Spinal cord (tissue), 10 donors: ENCODE data around the gene CDIP1. TPM values are rescaled to one million over a fixed set of nuclear protein-coding genes. Genes with fewer than 3 reads are reported as not detected.

ENCODE experiments used
- DNase-seq, 6 donors: peaks; one replicate each; pipeline versions ENCODE4 v3.0.0 to v3.0.0-alpha.2; 2013 to 2015; ENCODE audit warnings: low spot score in 6 of 6, low read depth in 4 of 6
- H3K27ac ChIP-seq: one replicate; pipeline ENCODE4 v1.5.1; 2013; ENCODE audit warnings: low read depth, low read length, control low read depth
- H3K27me3 ChIP-seq: one replicate; pipeline ENCODE4 v1.6.1; 2013; ENCODE audit warnings: low read length; ENCODE audit not compliant: control insufficient read depth, insufficient read depth
- H3K36me3 ChIP-seq: one replicate; pipeline ENCODE4 v1.6.1; 2013; ENCODE audit warnings: low read length; ENCODE audit not compliant: control insufficient read depth, insufficient read depth
- H3K4me1 ChIP-seq: one replicate; pipeline ENCODE4 v1.6.1; 2013; ENCODE audit warnings: low read length; ENCODE audit not compliant: control insufficient read depth, insufficient read depth
- H3K4me3 ChIP-seq: one replicate; pipeline ENCODE4 v1.5.1; 2013; ENCODE audit warnings: low read depth, low read length, control low read depth
- H3K9me3 ChIP-seq: one replicate; pipeline ENCODE4 v1.6.1; 2013; ENCODE audit warnings: low read length; ENCODE audit not compliant: control insufficient read depth, insufficient read depth
- WGBS: methylation state at CpG from one replicate; pipeline ENCODE4 v1.1.5; 2013; ENCODE audit warnings: missing lambda C conversion rate; ENCODE audit not compliant: insufficient coverage; 5-methylcytosine and 5-hydroxymethylcytosine counted together
- polyA plus RNA-seq, 2 donors: library from polyadenylated mRNA; unstranded; fragments of 120-200 nt; gene quantifications; one replicate each; pipeline ENCODE4 v1.2.1, GENCODE V29; 2013; ENCODE audit not compliant: insufficient read length in 2 of 2
- total RNA-seq, 2 donors: library from RNA; depleted of rRNA in 1 of 2; stranded (reverse); fragments of 120-200 nt in 1 of 2; fragments of >200 nt in 1 of 2; gene quantifications; one replicate each; pipeline versions ENCODE4 v1.2.3 to v1.2.4, GENCODE V29; 2013 to 2014
- donor health status: healthy.

The CDIP1 gene
- total and polyA plus RNA-seq, 4 donors, result 20.5 to 74.8 (median 52.0) TPM

DNA sequence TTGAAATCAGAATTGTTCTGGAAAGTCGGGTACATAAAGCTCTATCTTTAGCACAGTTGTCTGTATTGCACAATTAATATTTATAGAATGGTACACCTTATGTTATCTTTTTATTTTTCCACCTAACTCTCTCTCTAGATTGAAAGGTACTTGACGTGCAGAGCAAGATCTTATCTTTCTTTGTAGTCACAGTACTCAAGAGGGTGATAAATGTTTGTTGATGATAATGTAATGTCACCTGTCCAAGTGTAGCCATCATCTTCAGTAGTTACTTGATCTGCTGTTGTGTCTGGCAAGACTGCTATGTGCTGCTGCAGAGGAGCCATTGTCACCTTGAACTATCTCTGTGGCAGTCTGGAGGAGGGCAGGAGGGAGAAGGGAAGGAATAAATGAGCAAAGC is 57.0 kb downstream of the CDIP1 start:
- WGBS, result no CpG with 5 or more reads among the region's 2 CpGs
- Histone ChIP-seq H3K9me3 (no peaks in the 10 kb centered on the region), H3K27ac (no peak overlapping the region), H3K4me3 (no peak overlapping the region), H3K4me1 (peaks cover 13% of the 10 kb centered on the region), H3K36me3 (peaks cover 19% of the 10 kb centered on the region), H3K27me3 (no peaks in the 10 kb centered on the region)
- no peak for DNase-seq

GRCh38 chr16:4477966-4478365 is 60.6 kb downstream of the CDIP1 start:
- Histone ChIP-seq H3K27ac (no peak overlapping the region), H3K9me3 (no peaks in the 10 kb centered on the region), H3K36me3 (peaks cover 4% of the 10 kb centered on the region), H3K4me1 (peaks cover 32% of the 10 kb centered on the region), H3K27me3 (no peaks in the 10 kb centered on the region), H3K4me3 (no peak overlapping the region)
- 43% methylated on average over 1 of the region's 2 CpGs for WGBS
- no peak for DNase-seq

DNA sequence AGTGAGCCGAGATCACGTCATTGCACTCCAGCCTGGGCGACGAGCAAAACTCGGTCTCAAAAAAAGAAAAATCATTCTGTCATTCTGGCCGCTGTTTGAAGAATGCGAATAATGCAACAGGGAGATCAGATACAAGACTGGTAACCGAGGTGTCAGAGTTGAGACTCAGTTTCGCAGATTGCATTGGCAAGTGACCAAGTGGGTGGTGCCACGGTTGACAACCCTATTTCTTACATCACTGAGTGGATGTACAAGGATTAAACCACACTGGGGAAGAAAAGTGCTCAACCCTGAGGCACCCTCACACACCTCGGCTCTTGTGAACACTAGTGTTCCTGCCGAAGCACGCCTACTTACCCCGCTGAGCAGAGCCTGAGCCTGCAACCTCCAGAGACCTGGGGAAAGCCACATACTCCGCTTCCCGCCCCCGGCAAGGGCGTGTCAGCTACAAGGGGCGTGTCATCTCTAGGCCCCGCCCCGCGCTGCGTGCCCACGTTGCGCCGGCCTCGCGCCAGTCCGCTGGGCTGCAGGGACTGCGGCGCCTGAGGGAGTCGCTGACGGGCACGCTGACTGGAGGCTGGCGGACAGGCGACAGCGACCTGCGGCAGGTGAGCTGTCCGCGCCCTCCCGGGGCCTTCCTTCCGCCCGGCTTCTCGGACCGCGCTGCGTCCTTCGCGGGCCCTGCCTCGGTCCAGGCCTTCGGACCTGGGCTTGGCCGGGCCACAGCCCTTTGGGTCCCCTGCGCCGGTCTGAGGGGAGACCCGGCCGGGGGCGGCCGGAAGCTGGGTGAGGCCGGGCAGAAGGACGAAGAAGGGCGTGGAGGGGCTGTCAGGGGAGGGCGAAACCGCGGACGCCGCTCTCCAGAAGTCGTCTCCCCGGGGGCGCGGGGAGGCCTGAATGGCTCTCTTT is 62.4 kb downstream of the CDIP1 start, which contains the start of gene HMOX2:
Gene HMOX2, plus strand, starts transcription at position 519 of the 909 bp plus-strand sequence. CDS start 29,127 bp downstream, outside the sequence.
- peak within 1 kb of the TSS; percentile 47 for H3K27ac ChIP-seq
- peaks cover 7% of the 10 kb centered on the region for H3K36me3 ChIP-seq
- H3K4me3 ChIP-seq, result peak within 1 kb of the TSS; percentile 88
- no peaks in the 10 kb centered on the region for H3K27me3 ChIP-seq
- peaks cover 32% of the 10 kb centered on the region for H3K4me1 ChIP-seq
- 8% methylated on average over 68 of the region's 70 CpGs for WGBS
- H3K9me3 ChIP-seq, result no peaks in the 10 kb centered on the region
- peak; percentile 74 to 96 (median 82) for DNase-seq

DNA sequence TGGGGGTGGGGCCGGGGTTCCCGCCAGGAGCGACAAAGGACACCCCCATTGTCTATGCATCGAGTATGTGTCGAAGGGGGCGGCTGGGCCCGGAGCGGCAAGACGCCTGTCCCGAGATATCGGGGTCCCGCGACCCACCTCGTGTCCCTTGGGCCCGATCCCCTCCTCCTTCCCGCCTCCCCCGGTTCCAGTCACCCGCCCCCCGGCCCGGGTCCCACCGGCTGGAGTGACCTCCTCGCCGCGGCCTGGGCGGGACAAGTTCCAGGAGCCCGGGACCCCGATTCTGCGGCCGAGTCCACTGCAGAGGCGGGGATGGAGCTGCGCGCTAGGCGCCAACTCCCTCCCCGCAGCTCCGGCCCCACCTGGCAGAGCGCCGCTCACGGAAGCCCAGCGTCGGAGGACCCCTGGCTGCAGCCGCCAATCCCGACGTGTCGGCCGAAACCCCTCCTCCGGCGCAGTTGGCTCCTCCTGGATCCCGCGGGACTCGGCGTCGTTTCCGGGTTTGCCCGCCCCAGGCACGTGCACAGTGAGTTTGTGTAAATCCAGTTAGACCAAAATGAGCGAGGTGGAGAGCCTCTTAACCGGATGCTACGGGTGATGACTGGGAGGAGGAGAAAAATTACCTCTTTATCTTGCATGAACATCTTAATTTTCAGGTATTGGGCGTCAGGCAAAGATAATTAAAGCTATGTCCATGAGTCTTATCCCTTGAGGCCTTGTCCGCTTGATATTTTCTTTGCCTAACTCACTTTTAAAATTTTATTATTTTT is 64.2 kb downstream of the CDIP1 start, which contains the start of gene NMRAL1:
Gene NMRAL1, minus strand, starts transcription at position 434 of the 770 bp plus-strand sequence. CDS start 493 bp downstream, outside the sequence.
- DNase-seq, result peak; percentile 71 to 97 (median 82)
- peak within 1 kb of the TSS; percentile 76 for H3K27ac ChIP-seq
- peaks cover 10% of the 10 kb centered on the region for H3K36me3 ChIP-seq
- H3K4me3 ChIP-seq, result peak within 1 kb of the TSS; percentile 69
- H3K4me1 ChIP-seq, result peaks cover 32% of the 10 kb centered on the region
- no peaks in the 10 kb centered on the region for H3K9me3 ChIP-seq
- no peaks in the 10 kb centered on the region for H3K27me3 ChIP-seq
- under 1% methylated on average over 54 of the region's 60 CpGs for WGBS

GRCh38 chr16:4472880-4473279 is 65.7 kb downstream of the CDIP1 start:
- no peak overlapping the region for H3K27ac ChIP-seq
- WGBS, result 83% methylated on average over 2 of the region's 4 CpGs

DNA sequence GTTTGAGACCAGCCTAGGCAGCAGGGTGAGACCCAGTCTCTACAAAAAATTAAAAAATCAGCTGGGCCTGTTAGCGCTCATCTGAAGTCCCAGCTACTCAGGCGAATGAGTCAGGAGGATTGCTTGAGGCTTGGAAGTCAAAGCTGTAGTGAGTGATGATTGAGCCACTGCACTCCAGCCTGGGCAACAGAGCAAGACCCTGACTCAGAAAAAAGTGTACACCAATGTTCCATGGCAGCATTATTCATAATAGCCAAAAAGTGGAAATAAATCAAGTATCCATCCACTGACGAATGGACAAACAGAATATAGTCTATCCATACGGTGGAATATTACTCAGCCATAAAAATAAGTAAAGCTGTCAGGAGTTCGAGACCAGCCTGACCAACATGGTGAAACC is 66.7 kb downstream of the CDIP1 start:
- 100% methylated on average over 4 of the region's 5 CpGs for WGBS
- no peak for DNase-seq
- peaks cover 23% of the 10 kb centered on the region for H3K4me1 ChIP-seq
- no peak overlapping the region for H3K27ac ChIP-seq
- no peak overlapping the region for H3K4me3 ChIP-seq
- no peaks in the 10 kb centered on the region for H3K9me3 ChIP-seq
- H3K27me3 ChIP-seq, result no peaks in the 10 kb centered on the region
- peaks cover 28% of the 10 kb centered on the region for H3K36me3 ChIP-seq

More at GRCh38 chr16:4472880-4473279, 65.7 kb downstream of the CDIP1 start:
- DNase-seq, result no peak
- H3K4me1 ChIP-seq, result peaks cover 32% of the 10 kb centered on the region
- H3K36me3 ChIP-seq, result peaks cover 20% of the 10 kb centered on the region
- no peak overlapping the region for H3K4me3 ChIP-seq
- no peaks in the 10 kb centered on the region for H3K9me3 ChIP-seq
- no peaks in the 10 kb centered on the region for H3K27me3 ChIP-seq

GRCh38 chr16:4468972-4469371 is 69.6 kb downstream of the CDIP1 start:
- Histone ChIP-seq H3K4me1 (peaks cover 5% of the 10 kb centered on the region), H3K27ac (no peak overlapping the region), H3K9me3 (no peaks in the 10 kb centered on the region), H3K4me3 (no peak overlapping the region), H3K36me3 (peaks cover 57% of the 10 kb centered on the region), H3K27me3 (no peaks in the 10 kb centered on the region)
- 96% methylated on average over 6 of the region's 10 CpGs for WGBS
- no peak for DNase-seq

DNA sequence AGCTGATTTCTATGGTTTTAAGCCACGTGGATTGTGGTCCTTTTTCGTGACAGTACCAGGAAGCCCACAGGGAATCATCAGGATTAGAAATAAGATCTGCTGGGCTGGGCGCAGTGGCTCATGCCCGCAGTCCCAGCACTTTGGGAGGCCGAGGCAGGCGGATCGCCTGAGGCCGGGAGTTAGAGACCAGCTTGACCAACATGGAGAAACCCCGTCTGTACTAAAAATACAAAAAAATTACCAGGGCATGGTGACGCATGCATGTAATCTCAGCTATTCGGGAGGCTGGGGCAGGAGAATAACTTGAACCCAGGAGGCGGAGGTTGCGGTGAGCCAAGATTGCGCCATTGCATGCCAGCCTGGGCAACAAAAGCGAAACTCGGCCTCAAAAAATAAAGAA is 70.7 kb downstream of the CDIP1 start:
- Histone ChIP-seq H3K27ac (no peak overlapping the region), H3K4me1 (no peaks in the 10 kb centered on the region), H3K27me3 (no peaks in the 10 kb centered on the region), H3K4me3 (no peak overlapping the region), H3K36me3 (peaks cover 68% of the 10 kb centered on the region), H3K9me3 (no peaks in the 10 kb centered on the region)
- no peak for DNase-seq
- 97% methylated on average over 16 of the region's 16 CpGs for WGBS

DNA sequence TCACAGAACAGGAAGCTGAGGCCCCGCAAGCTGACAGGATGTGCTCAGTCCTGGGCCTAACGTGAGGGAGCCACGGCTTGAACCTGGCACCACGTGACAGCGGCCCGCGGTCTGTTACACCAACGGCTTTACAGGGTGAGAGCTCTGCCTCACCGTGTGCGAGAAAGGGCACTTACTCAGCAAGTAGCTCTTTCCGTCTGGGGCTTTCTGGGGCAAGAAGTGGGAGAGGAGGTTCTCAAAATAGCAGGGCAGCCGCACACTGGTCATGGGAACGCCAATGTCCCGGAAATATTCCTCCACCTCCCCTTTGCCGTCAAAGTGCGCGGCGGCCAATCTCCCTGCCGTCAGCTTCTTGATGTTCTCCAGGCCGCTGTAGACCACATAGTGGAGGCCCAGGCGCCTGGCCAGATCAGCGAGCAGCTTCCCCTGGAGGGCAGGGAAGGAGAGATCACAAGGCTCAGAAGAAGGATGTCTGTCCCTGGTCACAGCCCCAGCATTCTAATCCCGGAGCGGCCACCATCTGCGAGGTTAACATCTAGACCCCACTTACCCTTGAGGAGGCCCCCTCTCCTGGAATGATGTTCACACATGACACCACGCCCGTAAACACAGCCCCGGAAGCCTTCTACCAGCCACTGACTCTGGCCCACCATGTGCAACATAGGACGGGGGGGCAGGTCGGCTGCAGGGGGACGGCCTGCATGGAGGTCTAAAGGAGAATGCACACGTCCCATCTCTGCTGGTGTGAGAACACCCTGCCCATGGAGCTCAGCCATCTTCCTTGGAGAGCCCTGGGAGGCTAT is 72.4 kb downstream of the CDIP1 start:
- Histone ChIP-seq H3K4me3 (no peak overlapping the region), H3K4me1 (peaks cover 7% of the 10 kb centered on the region), H3K36me3 (peaks cover 76% of the 10 kb centered on the region), H3K27ac (no peak overlapping the region), H3K27me3 (no peaks in the 10 kb centered on the region), H3K9me3 (no peaks in the 10 kb centered on the region)
- 97% methylated on average over 24 of the region's 32 CpGs for WGBS
- no peak for DNase-seq
